ENCODE measurements around the gene PGC.

Gene PGC

GRCh38 chr6:41693281-41694240, 53.6 kb downstream of the PGC start:
- DNase-seq = no peak

GRCh38 chr6:41692730-41693129, 54.5 kb downstream of the PGC start:
- no peak for DNase-seq

- DNase-seq = no peak
Observed at GRCh38 chr6:41692080-41692675, 55.0 kb downstream of the PGC start.

GRCh38 chr6:41691426-41692079, 55.6 kb downstream of the PGC start:
- DNase-seq = no peak

- DNase-seq = no peak
Observed at GRCh38 chr6:41690541-41691330, 56.5 kb downstream of the PGC start.

GRCh38 chr6:41689171-41690008, 57.8 kb downstream of the PGC start:
- no peak for DNase-seq

GRCh38 chr6:41688256-41688965, 58.8 kb downstream of the PGC start:
- no peak for DNase-seq

- DNase-seq = no peak
Observed at GRCh38 chr6:41687501-41688175, 59.6 kb downstream of the PGC start.
